Effector memory CD4-positive, alpha-beta T cell (primary cell): ENCODE results near the gene AHI1.

Experiments
- DNase-seq, 3 donors: peaks; one replicate each; pipeline ENCODE4 v3.0.0-alpha.2; 2020
- H3K27ac ChIP-seq: 2 replicates; pipeline ENCODE4 v1.7.0; 2013; ENCODE audit warnings: mild to moderate bottlenecking, low read length, moderate library complexity; ENCODE audit not compliant: insufficient read depth, poor library complexity, severe bottlenecking
- H3K27me3 ChIP-seq: replicated peaks from 2 replicates; pipeline ENCODE4 v1.7.0; 2013; ENCODE audit warnings: mild to moderate bottlenecking, low read length; ENCODE audit not compliant: insufficient read depth, control insufficient read depth, poor library complexity, severe bottlenecking
- H3K36me3 ChIP-seq: 2 replicates; pipeline ENCODE4 v1.7.0; 2013; ENCODE audit warnings: mild to moderate bottlenecking, low read length, moderate library complexity; ENCODE audit not compliant: control insufficient read depth, insufficient read depth
- H3K4me1 ChIP-seq: 2 replicates; pipeline ENCODE4 v1.7.0; 2013; ENCODE audit warnings: low read length, mild to moderate bottlenecking; ENCODE audit not compliant: control insufficient read depth, insufficient read depth, poor library complexity, severe bottlenecking
- H3K4me3 ChIP-seq: 2 replicates; pipeline ENCODE4 v1.7.0; 2013; ENCODE audit warnings: low read length, low read depth, mild to moderate bottlenecking; ENCODE audit not compliant: insufficient read depth, poor library complexity, severe bottlenecking
- H3K9me3 ChIP-seq: 2 replicates; pipeline ENCODE4 v1.7.0; 2013; ENCODE audit warnings: mild to moderate bottlenecking, low read length, moderate library complexity; ENCODE audit not compliant: control insufficient read depth

AHI1 gene

GRCh38 chr6:135261872-135262725, 235.4 kb downstream of the AHI1 start:
- Histone ChIP-seq H3K36me3 (no peaks in the 10 kb centered on the region), H3K27me3 (no peaks in the 10 kb centered on the region), H3K9me3 (no peaks in the 10 kb centered on the region), H3K4me1 (no peaks in the 10 kb centered on the region), H3K27ac (no peak overlapping the region), H3K4me3 (no peak overlapping the region)
- DNase-seq = no peak

GRCh38 chr6:135260612-135261011, 236.9 kb downstream of the AHI1 start:
- Histone ChIP-seq H3K36me3 (no peaks in the 10 kb centered on the region), H3K4me1 (no peaks in the 10 kb centered on the region), H3K27me3 (no peaks in the 10 kb centered on the region), H3K4me3 (no peak overlapping the region), H3K27ac (no peak overlapping the region), H3K9me3 (no peaks in the 10 kb centered on the region)
- DNase-seq = no peak

DNA sequence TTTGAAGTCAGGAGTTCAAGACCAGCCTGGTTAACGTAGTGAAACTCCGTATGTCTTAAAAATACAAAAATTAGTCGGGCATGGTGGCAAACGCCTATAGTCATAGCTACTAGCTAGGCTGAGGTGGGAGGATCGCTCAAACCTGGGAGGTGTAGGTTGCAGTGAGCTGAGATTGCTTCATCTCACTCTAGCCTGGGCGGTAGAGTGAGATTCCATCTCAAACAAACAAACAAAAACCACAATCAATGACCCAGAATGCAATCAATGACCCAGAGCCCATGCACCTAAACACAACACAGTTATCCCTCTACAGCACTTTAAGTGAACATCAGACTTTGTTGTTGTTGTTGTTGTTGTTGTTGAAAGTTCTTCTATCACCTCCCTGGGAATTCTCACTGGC, 238.6 kb downstream of the AHI1 start:
- Histone ChIP-seq H3K27me3 (no peaks in the 10 kb centered on the region), H3K4me3 (no peak overlapping the region), H3K4me1 (no peaks in the 10 kb centered on the region), H3K36me3 (no peaks in the 10 kb centered on the region), H3K27ac (no peak overlapping the region), H3K9me3 (no peaks in the 10 kb centered on the region)
- no peak for DNase-seq

- Histone ChIP-seq H3K36me3 (no peaks in the 10 kb centered on the region), H3K4me1 (no peaks in the 10 kb centered on the region), H3K27ac (no peak overlapping the region), H3K4me3 (no peak overlapping the region), H3K9me3 (no peaks in the 10 kb centered on the region), H3K27me3 (no peaks in the 10 kb centered on the region)
- DNase-seq = no peak
These were observed 239.7 kb downstream of the AHI1 start for GRCh38 chr6:135257631-135258405.

DNA sequence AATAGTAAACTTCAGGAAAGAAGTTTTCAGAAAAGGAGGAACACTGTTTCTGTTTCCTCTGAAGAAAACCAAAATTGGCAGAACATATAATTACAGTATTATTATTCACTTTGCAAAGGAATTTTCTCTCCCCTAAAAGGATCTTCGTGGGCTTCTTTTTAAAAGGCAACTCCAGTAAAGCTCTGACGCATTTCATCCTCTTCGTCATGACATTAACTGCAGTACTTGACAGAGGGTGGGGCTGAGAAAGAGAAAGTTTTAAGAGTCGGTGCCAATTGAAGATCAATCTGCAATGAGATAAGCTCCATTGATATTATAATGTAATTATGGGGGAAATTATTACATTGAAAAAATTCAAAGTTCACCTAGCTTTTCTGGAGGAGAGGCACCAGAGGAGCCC, 240.7 kb downstream of the AHI1 start:
- H3K9me3 ChIP-seq = no peaks in the 10 kb centered on the region
- no peaks in the 10 kb centered on the region for H3K4me1 ChIP-seq
- no peak for DNase-seq
- no peaks in the 10 kb centered on the region for H3K27me3 ChIP-seq
- no peak overlapping the region for H3K4me3 ChIP-seq
- H3K36me3 ChIP-seq = no peaks in the 10 kb centered on the region
- no peak overlapping the region for H3K27ac ChIP-seq

- H3K27me3 ChIP-seq = no peaks in the 10 kb centered on the region
- no peak for DNase-seq
- no peaks in the 10 kb centered on the region for H3K36me3 ChIP-seq
- H3K27ac ChIP-seq = no peak overlapping the region
- no peaks in the 10 kb centered on the region for H3K4me1 ChIP-seq
- no peak overlapping the region for H3K4me3 ChIP-seq
- H3K9me3 ChIP-seq = no peaks in the 10 kb centered on the region
These were observed 243.1 kb downstream of the AHI1 start for GRCh38 chr6:135254471-135254870.

DNA sequence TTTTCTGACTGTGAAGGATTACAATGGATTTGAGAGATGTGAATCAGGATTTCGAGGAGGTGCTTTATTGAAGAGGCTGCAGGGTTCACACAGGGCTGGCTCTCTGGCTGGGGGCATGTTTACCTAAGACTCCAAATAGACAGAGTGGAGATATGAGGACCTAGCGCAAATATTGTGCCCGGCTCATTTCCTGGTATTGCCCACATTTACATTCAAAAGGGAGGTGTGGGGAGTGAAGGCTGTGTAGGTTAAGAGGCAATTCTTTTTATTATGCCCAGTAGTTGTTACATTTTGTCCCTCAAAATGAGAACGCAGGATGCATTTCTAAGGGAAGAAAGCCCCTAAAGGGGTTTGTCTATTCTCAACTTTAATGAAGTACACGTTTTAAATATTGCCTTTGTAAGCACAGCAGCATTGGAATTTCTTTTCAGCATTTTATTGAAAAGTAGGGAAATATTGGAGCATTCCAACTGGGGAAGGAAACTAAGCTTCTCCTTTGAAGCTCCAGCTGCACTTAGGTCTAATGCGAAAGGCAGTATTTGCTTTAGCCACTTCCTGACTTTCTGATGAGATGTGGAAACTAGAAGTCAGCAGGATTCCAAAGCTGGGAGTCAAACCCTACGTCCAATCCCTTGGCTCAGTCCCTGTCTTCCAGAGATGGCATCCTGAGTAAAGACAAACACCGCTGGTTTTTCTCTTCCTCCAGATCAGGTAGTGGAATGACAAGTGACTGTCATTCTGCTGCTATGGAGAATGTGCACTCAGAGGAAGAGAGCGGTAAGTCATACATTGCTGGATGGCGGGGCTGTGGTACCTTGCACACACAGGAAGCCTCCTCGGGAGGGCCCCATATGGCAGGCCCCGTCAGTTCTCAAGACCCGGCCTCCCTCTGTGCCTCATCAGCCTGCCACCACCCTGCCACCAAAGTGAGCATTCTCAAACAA, 245.8 kb downstream of the AHI1 start:
- no peak for DNase-seq

DNA sequence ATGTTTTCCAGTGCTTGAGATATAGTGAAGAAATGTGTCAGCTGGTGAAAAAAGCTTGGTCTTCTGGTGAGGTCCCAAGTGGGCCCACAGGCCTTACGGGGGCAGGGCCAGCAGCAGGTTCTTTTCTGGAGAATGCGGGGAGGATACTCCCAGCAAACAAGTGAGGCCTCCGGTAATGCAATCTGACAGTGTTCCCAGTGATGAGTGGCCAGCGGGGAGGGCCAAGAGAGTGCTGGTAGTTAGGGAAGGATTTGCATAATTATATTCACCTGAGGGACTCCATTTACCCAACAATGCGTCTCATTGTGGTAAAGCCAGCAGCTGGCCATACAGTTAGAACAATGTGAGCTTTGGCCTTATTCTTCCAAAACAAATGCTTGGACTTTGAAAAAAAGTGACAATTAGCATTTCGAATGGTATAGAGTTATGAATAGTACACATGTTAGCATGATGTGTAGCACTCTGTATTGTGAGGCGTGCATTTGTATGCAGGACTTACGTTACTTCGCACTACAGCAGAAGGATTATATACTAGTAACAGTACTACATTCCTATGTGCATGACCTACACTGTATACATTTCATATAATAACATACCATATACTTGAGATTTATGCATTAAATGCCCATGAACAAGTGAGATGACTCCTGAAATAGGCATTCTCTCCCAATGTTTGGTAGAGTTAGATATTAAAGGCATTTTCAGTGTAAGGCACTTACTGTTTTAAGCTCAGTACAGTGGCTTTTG, 246.6 kb downstream of the AHI1 start:
- Histone ChIP-seq H3K36me3 (no peaks in the 10 kb centered on the region), H3K4me3 (no peak overlapping the region), H3K27me3 (no peaks in the 10 kb centered on the region), H3K9me3 (no peaks in the 10 kb centered on the region), H3K27ac (no peak overlapping the region), H3K4me1 (no peaks in the 10 kb centered on the region)
- no peak for DNase-seq

More for the DNA sequence above, 245.8 kb downstream of the AHI1 start:
- Histone ChIP-seq H3K4me1 (no peaks in the 10 kb centered on the region), H3K27ac (no peak overlapping the region), H3K4me3 (no peak overlapping the region), H3K9me3 (no peaks in the 10 kb centered on the region), H3K36me3 (no peaks in the 10 kb centered on the region), H3K27me3 (no peaks in the 10 kb centered on the region)

DNA sequence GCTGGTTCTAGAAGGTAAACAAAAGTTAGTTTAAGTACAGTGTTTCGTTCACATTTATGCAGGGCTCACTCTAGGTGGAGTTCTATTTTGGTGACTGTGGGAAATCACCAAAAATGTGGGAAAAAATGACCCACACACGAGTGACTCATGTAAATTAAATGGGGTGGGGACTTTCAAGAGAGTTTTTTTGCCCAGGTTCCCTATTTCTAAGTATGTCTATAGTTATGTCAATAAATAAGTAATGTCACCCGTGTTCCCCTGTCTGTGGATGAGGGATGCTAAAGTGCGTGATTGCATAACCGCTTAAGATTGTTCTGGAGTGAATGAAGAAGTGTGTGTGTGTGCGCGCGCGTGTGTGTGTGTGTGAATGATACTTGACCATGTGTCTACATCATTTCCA, 247.3 kb downstream of the AHI1 start:
- no peak for DNase-seq
- Histone ChIP-seq H3K36me3 (no peaks in the 10 kb centered on the region), H3K27me3 (no peaks in the 10 kb centered on the region), H3K4me3 (no peak overlapping the region), H3K27ac (no peak overlapping the region), H3K4me1 (no peaks in the 10 kb centered on the region), H3K9me3 (no peaks in the 10 kb centered on the region)
